AG09309 (cell line): ENCODE results near the gene GABBR2.

Experiments
- DNase-seq: peaks from one replicate; pipeline ENCODE4 v3.0.0-alpha.2; 2010; ENCODE audit warnings: low read depth
- H3K4me3 ChIP-seq: 2 replicates; pipeline ENCODE4 v1.5.1; 2011; ENCODE audit warnings: mild to moderate bottlenecking, low read depth, low read length, moderate library complexity; ENCODE audit not compliant: control insufficient read depth
- CTCF ChIP-seq: IDR thresholded peaks from 2 replicates; pipeline ENCODE4 v1.5.1; 2011; ENCODE audit warnings: mild to moderate bottlenecking, low read depth, low read length, inconsistent platforms; ENCODE audit not compliant: insufficient read depth, control insufficient read depth; ENCODE audit errors: missing control alignments

GABBR2 gene

GRCh38 chr9:98584059-98584458 is 124.7 kb downstream of the GABBR2 start:
- no peak for TF ChIP-seq CTCF
- H3K4me3 ChIP-seq, result no peak overlapping the region
- no peak for DNase-seq

- no peak overlapping the region for H3K4me3 ChIP-seq
- no peak for DNase-seq
- no peak for TF ChIP-seq CTCF
Observed at GRCh38 chr9:98583417-98583816, 125.3 kb downstream of the GABBR2 start.

- TF ChIP-seq CTCF, result no peak
- H3K4me3 ChIP-seq, result no peak overlapping the region
- DNase-seq, result no peak
Observed at GRCh38 chr9:98580956-98581355, 127.8 kb downstream of the GABBR2 start.

GRCh38 chr9:98579700-98580099 is 129.0 kb downstream of the GABBR2 start:
- no peak overlapping the region for H3K4me3 ChIP-seq
- TF ChIP-seq CTCF, result no peak
- no peak for DNase-seq

- DNase-seq, result no peak
- no peak for TF ChIP-seq CTCF
Observed at GRCh38 chr9:98577446-98577845, 131.3 kb downstream of the GABBR2 start.

GRCh38 chr9:98576859-98577258 is 131.9 kb downstream of the GABBR2 start:
- H3K4me3 ChIP-seq, result no peak overlapping the region

More at GRCh38 chr9:98577446-98577845, 131.3 kb downstream of the GABBR2 start:
- H3K4me3 ChIP-seq, result no peak overlapping the region

More at GRCh38 chr9:98576859-98577258, 131.9 kb downstream of the GABBR2 start:
- DNase-seq, result no peak
- TF ChIP-seq CTCF, result no peak
